Fibroblast of skin of right biceps (primary cell): ENCODE data around the gene MAP7.

Experiments used
- DNase-seq: peaks from one replicate; pipeline ENCODE4 v3.0.0-alpha.2; 2013

The MAP7 gene

DNA sequence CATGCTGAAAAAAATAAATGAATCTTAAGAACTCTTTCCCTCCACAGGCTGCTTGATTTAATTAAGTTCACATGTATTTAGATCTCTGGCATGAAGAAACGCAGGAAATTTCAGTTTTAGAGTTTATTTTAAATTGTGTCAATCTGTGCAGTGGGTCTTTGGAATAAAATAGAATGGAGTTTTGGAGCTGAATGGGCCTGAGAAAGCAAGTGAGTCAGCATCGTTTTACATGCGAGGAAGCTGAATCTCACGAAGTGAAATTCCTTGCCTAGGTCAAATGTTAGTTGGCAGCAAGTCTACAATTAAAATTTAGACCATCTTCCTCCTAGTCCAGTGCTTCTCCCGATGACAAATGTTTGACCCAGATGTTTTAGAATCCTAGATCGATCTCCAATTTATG is 22.4 kb downstream of the MAP7 start:
- DNase-seq, result peak; percentile 9

- DNase-seq, result no peak
These were observed 23.3 kb downstream of the MAP7 start for GRCh38 chr6:136526937-136527336.

DNA sequence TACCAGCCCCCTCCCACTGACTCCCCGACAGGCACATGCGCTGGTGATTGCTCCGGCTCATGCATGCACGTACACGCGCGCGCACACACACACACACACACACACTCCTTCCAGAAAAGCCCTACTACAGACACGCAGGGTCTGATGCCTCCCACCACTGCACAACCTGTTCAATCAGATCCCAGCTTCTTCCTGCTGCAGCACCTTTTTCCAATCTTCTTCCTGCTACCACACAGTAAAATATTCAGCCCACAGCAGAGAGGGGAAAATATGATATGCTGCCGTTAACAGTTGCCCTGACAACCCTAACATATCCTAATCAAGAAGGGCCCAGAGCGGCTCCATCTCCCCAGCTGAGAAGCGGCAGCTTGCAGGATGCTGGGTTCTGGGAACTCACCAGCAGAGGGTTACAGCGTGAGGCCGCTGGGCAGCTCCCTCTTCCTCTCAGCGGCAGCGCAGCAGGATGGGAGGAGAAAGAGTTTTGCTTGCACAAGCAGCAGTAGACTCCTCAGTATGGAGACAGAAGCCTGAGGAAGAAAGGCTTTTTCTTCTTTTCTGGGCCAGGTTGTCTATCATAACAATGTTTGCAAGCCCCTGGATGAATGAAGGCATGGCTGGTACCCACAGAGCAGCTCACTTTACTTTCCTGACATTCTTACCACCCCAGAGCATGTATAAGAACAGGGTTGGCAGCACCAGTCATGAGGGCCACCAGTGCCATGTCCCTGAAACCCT is 23.9 kb downstream of the MAP7 start:
- DNase-seq, result peak; percentile 63

DNA sequence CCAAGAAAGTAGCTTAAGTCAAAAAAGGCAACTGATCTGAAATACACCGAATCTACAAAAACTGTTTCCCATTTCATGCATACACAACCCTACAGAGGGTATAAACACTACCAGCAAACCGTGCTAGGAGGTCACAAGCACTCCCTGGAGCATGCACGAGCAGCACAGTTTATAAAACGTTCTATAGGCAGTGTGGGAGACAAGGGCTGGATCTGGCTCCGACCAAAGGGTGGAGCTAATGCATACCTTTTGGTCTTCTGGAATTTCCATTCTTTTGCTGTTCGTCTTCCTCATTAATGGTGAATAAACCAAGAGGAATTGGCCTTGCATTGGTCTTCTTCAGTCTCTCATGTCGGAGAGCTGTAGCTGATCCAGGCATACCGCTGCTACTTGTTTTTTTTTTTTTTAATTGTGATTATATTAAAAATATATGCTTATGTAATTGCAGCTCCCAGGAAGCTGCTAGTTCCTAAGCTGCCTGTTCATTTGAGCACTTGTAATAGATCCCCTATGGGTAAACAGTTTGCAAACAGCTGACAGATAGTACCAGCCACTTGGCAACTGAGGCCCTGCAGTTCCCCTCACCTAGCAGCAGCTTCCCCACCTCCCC is 24.5 kb downstream of the MAP7 start:
- peak; percentile 58 for DNase-seq

DNA sequence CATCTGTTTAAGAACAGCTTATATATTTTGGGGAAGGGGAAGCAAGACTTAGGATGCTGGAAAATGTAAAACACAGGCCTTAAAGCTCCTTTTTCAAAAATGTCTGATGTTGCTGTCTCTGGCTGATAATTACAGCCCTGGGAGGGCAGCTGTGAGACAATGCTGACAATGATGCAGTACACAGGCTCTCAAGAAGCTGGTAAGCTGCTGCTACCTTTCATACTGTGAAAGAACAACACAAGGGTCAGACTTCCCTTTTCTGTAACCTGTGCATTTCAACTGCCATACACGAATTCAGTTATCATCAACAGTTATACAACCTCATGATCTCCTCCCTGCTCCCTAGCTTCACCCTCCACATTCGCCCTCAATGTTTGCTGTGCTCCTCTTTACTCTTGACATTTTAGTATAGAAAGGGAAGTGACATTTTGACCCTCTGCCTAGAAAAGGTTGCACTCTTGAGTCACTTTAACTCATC is 25.2 kb downstream of the MAP7 start:
- DNase-seq, result no peak

DNA sequence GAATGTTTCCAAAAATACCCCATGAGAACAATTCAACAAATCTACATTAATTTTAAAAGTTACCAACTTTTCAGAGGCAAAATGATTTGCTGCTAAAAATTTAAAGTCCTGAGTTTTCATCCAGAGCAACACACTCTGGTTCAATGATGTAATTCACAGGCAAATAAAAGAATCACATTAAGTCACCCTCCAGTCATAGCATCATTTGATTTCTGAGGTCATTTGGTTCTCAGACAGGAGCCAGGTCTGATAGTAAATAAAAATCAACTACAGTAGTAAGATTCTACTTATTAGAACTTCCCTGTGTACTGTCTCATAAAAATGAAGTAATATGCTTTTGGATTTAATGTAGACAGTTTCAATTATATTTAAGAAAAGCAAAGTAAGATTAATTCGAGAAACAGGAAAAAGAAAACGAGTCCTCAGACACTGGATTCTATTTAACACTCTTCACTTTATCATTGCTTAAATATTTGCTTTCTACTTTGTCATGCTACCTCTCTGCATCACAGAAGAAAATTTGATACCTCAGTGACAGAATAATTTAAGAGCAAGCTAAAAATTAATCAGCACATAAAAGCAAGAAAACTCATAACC is 25.8 kb downstream of the MAP7 start:
- no peak for DNase-seq

GRCh38 chr6:136523196-136523595 is 27.0 kb downstream of the MAP7 start:
- DNase-seq, result no peak

DNA sequence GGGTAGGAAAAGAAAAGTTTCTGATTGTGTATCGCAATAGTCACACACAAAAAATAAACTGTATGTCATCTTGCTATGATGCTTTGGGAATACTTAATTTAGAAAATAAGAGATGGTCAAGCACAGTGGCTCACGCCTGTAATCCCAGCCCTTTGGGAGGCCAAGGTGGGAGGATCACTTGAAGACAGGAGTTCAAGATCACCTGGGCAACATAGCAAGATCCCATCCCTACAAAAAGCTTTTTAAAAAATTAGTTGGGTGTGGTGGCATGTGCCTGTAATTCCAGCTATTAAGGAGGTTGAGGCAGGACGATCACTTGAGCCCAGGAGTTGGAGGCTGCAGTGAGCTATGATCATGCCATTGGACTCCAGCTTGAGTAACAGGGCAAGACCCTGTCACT is 27.6 kb downstream of the MAP7 start:
- DNase-seq, result no peak

DNA sequence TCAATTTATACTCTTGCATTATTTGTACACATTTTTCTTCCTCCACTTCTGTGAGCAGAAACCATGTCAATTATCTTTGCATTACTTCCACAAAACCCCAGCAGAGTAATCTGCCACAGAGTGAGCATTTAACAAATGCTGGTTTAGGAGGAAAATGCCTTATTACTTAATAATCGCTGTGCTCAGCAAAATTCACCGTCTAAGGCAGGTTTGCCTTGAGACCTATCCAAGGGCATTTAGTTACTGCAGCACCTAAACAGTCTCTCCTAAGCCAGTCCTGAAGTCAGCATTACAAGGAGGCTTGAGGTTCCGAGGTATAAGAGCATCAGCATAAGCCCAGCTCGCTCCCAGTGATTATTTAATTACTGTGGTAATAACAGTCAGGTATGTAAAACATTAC is 28.3 kb downstream of the MAP7 start:
- DNase-seq, result no peak

GRCh38 chr6:136521427-136521826 is 28.8 kb downstream of the MAP7 start:
- DNase-seq, result no peak

DNA sequence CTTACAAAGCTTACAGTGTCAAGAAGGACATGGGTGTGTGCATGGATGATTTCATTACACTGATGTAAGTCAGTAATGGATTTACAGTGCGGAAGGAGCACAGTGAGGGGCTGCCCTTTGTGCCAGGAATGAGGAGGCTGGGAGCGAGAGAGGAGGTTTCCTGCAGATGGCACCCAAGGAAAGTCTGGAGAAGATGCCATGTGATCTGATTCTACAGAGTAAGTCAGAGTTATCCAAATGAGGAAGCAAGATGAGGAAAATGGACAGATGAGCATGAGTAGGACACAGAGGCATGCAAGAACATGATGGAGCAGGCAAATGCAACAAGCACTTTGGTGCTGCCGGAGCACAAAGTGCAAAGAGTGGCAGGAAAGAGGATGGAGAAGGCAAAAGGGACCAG is 29.7 kb downstream of the MAP7 start:
- no peak for DNase-seq

DNA sequence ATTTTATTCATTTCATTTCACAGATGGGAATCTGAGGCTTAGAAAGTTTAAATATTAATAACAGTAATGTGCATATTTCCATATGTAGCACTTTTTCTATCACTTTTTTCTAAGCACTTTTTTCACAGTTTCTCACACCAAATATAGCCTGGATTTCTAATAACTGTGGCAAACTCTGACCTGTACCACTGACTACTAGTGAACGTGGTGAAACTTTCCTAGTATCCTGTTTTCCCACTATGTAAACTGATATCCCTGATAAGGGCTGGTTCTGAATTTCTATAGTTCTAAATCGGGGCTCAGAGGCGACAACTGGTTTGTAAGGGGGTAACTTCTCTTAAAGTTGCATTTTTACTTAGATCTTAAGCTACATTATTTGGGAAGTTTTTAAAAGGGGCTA is 32.6 kb downstream of the MAP7 start:
- no peak for DNase-seq

DNA sequence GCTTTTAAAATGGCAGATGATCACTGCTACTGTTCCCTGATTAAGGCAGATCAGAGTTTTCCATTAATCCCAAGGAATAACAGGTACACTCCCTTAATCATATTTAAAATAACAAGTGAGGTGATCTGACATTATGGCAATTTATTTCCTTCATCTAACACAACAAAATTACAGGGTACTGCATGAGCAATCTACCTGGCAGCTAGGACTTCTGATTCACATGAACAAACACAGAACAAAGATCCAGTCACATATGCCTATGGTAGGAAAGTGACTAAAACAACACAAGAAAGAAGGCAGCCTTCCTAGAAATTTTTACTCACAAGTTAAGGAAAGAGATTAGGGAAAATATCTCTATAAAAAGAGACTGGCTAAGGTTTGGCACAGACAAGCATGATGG is 33.2 kb downstream of the MAP7 start:
- no peak for DNase-seq

GRCh38 chr6:136514591-136514990 is 35.6 kb downstream of the MAP7 start:
- no peak for DNase-seq

DNA sequence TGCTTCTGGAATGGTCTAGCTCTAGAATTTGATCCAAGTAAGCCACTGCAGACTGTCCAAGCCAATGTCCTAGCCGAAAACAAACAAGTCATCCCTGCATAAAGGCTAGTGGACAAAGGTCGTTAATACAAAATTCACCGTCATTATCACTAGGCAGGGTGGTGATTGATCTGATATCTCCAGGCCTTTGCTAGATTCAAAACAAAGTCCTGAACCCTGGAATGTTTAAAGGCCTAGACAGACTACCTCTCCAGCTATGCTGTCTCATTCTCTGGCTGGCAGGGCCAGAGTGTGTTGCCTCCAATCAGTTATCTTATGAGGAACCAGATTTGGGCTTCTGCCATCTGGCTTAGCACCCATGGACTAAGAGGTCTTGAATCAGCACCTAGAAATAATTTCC is 38.3 kb downstream of the MAP7 start:
- DNase-seq, result no peak

DNA sequence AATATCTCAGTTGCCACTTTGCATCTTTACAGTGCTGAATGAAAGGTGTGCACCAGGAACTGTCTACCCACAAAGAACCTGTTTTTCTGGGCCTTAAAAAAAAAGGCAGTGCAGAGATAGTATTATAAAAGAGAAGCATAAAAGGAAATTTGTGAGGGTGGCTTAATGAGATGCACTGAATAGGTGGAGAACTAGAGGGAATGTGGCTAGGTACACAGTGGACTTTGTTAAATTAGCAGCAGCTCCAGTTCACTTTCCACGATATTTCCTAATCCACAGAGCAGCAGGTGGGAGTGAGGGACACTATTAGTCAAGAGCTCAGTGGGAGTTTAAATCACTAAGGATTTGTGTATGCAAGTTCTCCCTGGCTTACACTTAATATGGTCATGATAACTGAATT is 38.8 kb downstream of the MAP7 start:
- no peak for DNase-seq

- no peak for DNase-seq
These were observed 39.4 kb downstream of the MAP7 start for GRCh38 chr6:136510782-136511181.

DNA sequence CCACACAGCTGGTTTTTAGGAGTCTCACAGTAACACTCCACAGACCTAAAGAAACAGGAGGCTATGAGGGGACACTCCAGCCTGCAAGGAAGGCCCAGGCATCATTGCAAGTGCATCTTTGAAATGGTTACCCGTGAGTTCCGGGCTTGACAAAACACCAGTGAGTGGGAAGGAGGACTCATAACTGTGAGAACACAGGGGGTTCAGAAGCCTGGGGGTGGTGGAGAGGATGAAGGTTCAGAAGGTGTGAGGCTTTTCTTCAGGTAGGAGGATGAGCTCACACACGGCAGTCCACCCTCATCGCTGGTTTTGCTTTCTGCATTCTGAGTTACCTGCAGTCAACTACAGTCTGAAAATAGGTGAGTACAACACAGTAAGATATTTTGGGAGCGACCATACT is 39.9 kb downstream of the MAP7 start:
- DNase-seq, result no peak

DNA sequence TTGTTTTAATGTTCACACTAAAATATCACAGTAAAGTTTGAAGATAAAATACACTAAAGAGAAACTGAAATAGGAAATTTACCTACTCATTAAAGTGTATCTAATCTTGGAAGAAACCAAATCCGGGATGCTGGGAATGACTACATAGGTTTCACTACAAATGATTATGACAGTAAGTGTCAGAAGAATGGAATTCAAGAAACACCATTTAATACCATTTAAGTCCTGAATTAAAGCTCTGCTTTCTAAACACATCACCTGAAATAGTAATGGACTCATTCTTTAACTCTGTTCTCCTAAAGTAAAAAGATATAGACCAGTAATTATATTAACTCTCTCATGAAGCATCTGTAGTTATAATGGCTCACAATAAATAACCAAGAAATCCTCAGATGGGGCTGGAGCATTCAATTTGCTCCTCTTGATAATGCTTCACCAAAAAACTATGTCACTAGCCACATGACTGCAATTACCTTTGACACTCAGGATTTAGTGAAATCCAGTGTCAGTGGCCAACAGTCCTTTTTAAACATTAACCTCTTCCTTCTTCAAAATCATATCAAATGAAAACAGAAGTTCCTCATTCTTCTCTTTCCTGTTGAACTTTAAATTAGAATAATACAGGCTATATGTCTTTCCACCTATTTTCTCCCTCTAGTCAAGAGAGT is 41.4 kb downstream of the MAP7 start:
- DNase-seq, result peak; percentile 4

DNA sequence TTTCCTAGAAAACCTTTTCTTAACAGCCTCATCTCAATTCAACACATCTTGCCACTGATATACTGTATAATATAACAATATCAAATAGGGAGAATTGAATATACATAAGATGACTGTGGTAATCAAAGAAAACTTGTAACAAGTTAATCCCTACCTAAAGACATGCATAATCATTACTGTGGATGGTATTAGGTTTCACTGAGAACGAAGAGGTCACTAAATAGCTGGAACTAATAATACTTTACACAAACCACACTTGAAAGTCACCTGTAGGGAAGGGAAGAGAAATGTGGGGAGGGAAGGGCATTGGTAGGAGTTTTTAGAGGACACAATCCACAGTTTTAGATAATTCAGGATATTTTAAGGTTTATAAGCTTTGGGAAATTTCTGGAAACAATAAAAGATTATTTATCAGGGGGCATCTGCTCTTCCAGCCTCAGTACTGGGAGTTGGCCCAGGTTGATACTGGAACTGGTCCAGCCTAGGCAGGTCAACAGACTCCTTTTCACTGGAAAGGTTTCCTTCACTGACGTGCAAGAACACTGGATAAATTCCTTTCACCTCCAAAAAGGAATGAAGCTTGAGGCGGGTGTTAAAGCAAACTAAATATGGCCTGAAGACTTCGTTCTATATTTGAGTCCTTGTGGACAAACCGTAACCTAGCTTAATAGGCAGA is 44.0 kb downstream of the MAP7 start:
- DNase-seq, result no peak

DNA sequence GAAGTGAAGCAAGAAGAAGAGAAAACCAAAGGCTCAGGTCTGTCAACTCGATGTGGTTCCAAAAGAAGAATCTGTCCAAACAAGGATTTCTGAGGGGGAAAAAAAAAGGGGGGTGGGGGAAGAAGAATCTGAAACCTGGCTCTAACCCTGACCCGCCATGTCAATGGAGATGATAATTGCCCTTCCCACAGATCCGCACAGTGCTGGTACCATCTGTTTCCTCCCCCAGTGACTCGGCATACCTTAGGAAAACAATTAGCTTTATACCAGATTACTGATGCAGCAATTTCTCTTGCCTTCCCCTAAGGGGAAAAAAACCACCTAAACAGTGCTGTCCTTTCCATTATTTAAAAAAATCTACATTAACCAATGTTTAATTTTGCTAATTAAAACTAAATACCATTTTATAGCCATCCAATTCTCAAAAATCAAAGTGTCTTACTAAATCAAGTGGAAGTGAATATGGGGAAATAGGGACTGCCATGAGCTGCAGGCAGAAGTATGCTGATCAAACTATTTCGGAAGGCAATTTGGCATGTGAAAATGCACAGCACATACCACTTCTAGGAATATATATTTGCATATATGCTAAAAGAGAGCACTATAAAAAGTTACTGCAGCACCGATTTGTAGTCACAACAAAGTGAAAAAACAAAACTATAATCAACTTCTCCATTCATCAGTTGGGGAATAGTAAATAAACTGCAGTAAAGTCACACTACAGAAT is 46.8 kb downstream of the MAP7 start:
- DNase-seq, result no peak

GRCh38 chr6:136502786-136503185 is 47.4 kb downstream of the MAP7 start:
- peak; percentile 4 for DNase-seq

DNA sequence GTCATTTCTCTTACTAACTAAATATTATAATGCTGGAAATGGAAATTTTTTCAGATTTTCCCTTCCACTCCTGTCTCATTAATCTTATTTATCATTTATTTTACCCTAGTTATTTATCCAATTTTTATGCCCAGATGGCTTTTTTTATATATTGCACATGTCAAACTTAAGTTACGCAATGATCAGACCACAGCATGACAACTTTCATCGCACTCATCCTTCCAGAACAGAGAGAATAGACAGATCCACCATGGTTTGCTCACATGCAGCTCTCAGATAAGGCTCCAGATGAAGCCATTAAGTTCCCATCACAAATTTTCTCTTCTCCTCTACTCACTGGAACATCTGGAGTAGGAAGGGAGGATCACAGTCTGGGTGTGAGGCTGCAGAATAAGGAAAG is 48.7 kb downstream of the MAP7 start:
- DNase-seq, result no peak
